Measurements from ENCODE around the gene VWF.
"Not testable (repeated sequence)": the region's sequence is repeated elsewhere in the genome, so short reads cannot be mapped to it uniquely, and the experiment has no call there.

Gene VWF

DNA sequence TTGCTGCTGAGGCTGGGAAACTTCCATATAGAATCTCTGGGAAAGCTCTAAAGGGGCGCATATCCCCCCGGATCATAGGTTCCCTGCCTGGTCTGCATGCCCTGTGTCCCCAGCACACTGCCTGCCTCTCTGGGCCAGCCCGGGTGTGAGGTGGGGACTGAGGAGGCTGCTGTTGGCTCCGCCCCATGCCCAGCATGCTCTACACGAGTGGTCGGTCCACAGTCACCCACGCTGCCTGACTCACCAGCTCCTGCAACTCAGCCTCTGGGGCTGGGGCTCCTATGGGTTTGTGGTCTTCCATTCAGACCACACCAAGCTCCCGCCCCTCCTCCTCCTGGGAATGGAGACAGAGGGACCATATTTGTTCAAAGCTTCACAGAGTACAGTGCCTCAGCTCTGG is 90.9 kb downstream of the VWF start:
- DNase-seq (ENCODE audit: low spot score): no peak

DNA sequence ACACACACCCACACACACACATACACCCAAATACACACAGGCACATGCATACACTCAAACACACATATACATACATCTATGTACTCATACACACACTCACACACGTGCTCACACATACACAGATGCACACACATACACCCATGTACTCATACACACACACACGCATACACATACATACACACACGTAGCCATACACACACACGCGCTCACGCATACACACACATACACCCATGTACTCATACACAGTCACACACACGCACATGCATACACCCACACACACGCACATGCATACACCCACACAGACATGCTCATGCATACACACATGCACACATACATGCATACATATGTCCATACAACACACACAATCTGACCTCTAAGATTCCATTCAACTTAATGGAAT is 91.7 kb downstream of the VWF start:
- no peak for DNase-seq (ENCODE audit: low spot score)

DNA sequence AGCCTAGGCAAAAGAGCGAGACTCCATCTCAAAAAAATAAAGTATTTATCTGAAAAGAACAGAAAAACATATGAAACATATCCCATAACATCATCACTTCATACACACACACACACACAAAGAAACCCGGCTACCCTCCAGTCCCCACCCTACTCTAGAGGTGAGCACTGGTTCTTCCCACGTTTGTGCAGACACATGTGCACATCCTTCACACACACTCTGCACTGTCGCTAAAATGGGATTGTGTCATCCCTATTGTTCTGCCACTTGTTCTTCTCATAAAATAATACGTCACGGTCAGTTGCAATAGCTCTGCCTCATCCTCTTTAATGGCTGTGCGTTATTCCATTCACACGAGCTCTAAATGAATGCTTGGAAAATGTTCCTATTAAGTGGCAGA is 93.5 kb downstream of the VWF start:
- DNase-seq (ENCODE audit: low spot score): no peak

DNA sequence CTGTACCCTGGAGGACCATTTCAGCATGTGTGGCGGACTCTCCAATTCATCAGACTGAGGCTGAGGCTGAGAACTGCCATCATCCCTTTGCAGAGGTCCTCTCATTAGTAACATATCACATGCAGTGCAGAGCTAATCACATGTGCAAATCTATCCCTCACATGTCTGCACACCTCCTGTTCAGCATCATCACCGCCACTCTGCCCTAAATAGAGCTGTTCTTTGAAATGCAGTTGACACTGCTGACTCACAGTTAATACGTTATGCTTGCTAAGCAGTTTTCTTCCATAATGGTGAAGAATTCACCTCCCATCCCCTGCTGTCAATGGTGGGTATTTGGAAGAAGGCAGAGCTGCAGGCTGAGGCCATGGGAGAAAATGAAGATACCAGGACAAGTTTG is 94.4 kb downstream of the VWF start:
- DNase-seq (ENCODE audit: low spot score): no peak

DNA sequence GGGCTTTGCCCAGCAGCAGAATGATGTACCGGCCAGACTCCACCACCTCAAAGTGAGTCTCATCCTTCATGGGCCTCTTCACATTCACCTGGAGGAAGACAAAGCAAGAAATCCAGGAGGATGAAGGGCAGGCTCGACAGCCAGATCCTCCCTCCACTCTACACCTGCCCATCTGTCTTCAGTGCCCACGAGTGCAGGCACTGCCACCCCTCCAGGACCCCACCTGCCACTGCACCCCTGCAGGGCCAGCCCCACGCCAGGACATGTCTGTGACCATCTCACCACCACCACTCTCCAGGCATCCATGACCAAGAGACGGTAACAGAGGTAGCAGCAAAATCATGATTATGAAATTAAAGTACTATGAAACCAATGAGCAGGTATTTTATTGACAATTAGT is 95.1 kb downstream of the VWF start:
- no peak for DNase-seq (ENCODE audit: low spot score)

DNA sequence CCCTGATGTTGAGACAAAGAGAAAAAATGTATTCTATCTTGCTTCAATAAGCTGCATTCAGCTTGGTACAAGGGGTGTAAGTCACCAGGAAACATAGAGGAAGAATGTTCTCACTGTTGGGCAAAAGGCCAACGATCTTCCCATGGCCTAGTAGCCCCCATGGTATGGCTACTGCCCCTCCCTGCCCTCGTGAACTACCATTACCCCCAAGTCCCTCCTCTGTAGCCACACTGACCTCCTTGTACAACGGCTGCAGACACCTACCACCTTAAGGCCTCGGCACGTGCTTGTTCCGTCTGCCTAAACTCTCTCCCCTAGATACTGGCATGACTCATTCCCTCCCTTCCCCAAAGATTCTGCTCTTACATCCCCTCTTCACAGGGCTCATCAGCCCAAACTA is 97.5 kb downstream of the VWF start:
- no peak for DNase-seq (ENCODE audit: low spot score)

DNA sequence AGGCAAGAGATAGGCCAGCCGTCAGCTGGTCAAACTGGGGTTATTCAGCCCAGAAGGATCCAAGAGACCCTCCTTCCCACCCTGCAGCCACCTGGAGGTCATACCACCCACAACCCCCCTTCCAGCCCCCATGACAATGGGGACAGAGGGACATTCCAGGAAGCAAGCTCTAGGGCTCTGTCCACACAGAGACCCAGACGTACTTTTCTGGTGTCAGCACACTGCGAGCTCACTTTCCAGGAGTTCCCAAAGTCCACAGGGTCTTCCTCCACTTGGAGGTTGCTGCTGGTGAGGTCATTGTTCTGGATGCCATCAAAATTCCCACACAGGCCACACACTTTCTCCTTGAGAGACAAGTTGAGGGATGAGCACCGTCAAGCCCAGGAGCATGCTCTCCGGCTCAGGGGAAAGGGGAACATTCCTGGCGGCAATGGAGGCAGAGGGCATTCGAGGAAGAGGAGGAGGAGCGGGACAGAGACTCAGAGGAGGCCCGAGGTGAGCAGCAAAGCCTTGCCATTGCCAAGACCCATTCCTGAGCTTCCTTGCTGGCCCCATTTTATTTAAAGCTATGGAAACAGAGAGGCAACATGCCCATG is 98.7 kb downstream of the VWF start:
- not testable (repeated sequence) for DNase-seq (ENCODE audit: low spot score)

DNA sequence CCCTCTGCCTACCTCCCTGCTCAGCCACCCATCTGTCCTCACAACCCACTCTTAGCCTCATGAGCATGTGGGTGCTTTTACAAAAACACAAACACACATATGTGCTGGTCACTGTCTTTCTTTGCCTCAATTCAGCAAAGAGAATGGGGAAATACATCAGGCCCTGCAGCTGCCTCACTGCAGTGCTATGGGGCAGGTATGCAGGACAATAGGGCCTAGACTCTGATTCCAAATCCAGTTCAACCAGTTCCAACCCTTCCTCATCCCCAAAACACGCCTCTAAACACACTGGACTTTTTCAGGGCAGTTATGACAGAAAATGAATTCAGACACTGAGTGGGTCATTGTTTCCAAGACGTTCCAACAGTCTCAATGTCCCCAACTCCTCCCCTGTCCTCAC is 100.4 kb downstream of the VWF start:
- not testable (repeated sequence) for DNase-seq (ENCODE audit: low spot score)

DNA sequence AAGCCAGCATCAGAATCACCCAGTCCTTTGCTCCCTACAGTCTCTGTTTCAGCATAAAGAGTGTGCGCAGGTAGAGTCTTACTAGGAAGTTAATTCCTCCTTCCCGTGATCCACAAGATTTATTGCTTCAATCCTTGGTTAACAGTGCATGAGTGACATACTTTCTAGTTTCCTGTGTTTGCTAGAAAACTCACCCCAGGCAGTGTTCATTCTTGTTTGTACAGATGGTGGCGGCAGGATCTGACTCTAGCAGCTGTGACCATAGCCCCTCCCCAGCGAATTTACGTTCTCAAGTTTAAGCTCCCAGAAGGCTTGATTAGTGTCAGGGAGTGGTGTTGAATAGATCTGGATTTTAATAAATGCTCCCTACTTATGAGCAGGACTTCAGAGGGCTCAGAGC is 103.5 kb downstream of the VWF start:
- DNase-seq (ENCODE audit: low spot score): no peak

DNA sequence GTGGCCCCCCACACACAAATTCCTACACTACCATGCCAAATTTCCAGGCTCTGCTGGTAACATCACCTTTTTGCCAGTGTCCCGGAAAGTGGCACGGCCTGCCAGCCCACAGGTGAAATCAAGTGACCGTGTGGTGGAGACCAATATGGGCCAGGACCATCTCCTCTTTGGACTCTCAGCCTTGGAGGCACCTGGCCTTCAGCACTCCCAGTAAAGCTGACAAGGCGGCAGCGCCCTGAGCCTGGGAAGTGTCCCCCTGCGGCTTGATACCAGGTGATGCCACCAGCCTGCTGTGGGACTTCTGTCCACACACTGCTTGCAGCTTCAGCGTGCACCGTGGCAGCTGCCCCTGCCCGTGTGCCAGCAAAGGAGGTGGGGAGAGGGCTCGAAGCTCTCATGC is 104.0 kb downstream of the VWF start:
- not testable (repeated sequence) for DNase-seq (ENCODE audit: low spot score)

DNA sequence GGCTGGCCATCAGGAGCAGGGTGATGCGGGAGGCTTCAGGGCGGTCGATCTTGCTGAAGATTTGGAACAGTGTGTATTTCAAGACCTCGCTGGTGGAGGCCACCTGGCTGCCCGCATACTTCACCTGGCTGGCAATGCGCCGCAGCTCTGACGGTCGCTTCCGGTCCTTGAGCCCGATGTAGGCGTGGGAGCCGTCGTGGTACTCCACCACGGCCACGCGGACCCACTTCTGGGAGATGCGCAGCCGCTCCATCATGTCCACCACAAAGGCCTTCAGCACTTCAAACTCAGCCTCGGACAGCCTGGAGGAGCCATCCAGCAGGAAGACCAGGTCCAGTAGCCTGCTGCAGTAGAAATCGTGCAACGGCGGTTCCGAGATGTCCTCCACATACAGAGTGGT is 105.2 kb downstream of the VWF start:
- DNase-seq (ENCODE audit: low spot score): not testable (repeated sequence)

DNA sequence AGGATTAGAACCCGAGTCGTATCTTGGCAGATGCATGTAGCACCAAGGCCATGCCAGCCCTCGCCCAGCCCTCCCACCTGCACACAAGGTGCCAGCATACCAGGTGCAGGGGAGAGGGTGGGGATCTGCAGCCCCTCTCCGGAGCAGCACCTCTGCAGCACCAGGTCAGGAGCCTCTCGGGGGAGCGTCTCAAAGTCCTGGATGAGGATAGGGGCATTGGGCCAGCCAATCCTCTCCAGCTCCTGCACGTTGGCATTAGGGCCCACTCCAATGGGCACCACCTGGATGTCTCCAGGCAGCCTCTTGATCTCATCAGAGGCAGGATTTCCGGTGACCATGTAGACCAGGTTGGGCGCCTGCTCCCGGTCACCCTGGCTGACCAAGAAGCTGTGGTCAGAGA is 106.2 kb downstream of the VWF start:
- DNase-seq (ENCODE audit: low spot score): no peak

DNA sequence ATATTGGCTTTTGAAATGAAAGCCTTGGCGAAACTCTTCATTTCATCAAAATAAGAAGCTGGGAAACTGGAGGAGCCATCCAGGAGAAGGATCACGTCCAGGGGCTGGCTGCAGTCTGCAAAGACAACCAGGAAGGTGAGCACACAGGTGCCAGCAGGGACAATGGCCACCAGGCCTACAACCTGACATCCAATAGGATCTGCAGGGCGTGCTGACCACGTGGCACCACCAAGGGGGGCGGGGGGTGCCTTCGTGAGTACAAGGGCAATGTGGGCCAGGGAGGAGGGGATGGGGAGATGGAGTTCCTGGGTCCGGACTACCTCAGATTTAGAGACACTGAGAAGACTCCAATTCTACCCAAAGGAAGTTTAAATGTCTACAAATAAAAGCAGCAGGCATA is 107.7 kb downstream of the VWF start:
- DNase-seq (ENCODE audit: low spot score): no peak

DNA sequence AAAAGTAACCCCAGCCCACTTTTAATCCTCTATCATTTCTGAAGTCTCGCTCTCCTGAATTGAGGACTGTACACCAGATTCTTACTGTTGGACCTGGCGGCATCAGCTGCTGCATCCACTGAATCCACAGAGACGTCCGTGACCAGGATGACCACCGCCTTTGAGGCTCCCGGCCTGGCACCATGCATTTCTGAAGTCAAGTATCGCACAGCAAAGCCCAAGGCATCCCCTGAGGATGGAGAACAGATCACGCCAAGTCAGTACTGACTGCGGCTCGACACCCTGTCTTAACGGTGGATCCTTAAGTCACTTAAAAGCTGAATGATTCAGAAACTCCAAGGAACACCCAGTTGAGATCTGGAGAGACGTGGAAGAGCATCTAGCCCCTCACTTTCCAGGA is 108.5 kb downstream of the VWF start:
- DNase-seq (ENCODE audit: low spot score): not testable (repeated sequence)

DNA sequence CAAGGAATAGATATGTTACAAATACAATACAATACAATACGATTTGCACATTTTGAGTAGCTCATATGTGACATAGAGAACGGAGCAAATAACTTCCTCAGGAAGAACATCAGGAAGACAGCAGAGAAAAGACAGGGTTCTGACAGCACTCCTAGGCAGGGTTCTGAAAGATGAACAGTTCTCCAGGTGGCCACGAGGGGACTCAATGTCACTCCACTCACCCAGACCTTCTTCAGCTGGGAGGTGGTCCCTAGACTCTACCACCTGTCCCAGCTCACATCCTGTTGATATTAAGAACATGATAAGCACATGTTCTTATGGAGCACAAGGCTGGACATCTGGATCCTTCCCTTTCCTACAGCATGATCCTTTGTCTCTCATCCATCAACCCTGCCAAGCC is 109.2 kb downstream of the VWF start:
- not testable (repeated sequence) for DNase-seq (ENCODE audit: low spot score)

DNA sequence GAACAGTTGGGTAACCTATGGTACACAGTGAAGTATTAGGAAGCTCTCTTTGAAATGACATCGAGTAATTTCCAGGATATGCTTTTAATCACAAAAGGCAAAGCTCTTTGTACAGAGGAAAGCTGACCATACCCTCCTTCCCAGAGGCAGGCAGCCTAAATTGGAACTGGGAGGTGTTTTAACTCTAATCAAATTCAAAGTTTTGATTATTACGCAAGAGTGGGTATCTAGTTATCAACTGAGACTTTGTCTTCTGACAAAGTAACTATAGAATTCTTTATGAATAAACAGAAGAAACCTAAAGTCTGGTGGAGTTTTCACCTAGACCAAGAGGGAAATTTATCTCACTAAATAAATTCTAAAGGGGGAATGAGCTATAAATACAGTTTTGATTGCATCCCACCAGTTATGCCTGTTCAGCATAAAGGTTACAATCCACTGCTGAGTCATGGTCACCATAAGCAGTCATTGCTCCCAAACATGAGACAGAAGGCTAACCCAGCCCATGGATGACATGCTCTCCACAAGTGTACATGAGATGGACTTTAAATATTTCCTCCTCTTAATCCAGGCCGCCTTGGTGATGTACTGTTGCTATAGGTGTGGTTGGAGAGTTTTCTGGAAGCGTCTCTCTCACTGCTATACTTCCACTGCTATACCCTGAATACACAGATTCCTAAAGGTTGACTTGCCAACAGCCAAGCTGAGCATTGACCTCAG is 113.7 kb downstream of the VWF start:
- DNase-seq (ENCODE audit: low spot score): not testable (repeated sequence)

DNA sequence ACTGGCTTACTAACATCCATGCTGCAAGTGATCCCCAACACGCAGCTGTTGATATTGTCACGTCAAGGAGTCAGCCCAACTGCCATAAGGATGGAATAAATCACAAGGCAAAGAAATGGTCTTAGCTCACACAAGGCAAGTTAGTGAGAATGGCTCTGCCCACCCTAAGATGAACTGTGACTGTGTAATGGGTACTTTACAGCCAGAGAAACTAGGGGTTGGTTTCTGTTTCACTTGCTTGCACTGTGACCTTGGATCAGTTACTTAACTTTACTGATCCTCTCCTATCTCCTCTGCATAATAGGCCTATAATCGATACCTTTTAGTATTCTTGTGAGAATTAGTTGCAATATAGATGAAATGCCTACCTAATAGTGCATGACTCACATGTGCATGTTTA is 127.2 kb downstream of the VWF start:
- DNase-seq (ENCODE audit: low spot score): no peak

DNA sequence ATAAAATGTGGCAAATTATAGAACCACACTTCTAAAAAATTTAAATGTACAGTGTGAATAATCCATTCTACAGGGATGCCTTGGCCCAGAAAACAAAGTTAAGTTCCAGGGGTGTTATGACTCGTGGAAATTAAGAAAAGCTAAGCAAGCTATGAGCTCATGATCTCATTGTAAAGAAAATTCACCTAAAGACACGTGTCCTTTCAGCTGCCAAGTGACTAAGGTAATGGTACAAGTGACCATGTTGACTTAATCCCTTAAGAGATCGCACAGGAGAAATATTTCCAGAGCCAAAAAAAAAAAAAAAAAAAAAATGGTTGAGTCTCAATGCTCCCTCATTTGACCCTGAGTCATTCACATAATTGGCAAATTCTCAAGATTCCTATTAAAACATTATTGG is 128.0 kb downstream of the VWF start:
- no peak for DNase-seq (ENCODE audit: low spot score)

DNA sequence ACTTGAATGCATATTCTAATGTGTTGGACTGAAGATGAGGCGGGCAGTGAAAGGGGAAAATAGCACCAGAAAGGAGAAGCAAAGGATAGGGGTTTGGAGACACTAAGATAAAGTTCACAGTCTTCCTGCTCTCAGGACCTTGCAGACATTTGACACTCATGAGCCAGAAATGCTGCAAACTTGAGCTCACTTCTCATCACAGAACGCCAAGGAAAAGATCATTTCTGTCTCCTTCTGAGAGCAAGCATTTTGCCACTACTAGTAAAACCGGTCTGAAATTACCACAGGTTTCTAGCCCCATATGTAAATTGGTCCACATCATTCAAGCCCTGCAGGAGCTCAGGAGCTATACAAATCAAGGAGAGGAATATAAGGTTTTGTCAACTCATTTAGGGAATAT is 134.8 kb downstream of the VWF start:
- DNase-seq (ENCODE audit: low spot score): no peak

DNA sequence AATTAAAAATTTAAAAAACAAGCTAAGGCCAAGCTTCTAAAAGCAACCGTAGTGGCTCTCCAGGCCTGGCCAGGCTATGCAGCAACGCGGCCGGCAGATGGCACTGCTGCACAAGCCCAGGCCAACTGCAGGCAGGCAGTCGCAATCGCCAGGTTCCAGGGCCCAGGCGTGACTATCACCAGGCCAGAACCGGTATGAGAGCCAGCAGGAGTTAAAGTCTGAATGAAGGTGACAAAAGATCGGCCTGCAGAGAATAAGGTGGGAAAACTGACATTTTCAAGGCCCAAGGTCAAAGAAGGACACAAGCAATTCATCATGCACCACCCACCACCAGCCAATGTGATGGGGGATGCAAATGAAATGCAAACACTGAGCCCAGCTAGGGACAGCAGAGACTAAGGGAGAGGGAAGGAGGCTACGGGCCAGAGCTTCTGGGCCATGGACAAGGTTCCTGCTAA is 135.8 kb downstream of the VWF start:
- peak; percentile 58 for DNase-seq (ENCODE audit: low spot score)

DNA sequence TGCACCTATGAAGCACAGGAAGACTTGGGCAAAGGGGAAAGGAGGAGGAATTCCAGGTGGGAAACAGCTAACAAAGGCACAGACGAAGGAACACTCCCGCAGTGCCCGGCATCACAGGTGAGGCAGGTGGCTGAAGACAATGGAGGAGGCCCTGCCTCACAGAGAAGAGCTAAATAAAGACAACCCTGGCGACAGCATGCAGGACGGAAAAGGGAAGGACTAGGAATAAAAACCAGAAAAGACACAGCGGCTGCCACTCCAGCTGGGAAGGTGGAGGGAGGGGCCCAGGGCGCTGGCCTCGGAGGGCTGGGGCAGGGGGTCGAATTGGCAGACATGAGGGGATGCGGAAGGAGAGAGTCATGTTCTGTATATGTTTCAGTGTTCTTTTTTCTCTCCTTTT is 136.4 kb downstream of the VWF start:
- DNase-seq (ENCODE audit: low spot score): no peak

DNA sequence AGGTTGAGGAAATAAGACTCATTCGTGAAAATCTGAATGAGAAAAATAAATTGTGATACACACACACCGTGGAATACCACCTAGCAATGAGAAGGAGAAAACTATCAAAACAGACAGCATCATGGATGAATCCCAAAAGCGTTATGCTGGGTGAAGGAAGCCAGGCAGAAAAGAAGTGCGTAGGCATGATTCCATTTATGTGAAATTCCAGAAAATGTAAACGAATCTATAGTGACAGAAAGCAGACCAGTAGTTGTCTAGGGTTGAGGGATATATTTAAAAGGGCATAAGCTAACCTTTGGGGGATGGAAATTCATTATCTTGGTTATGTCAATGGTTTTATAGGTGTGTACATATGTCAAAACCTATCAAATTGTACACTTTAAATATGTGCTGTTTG is 136.9 kb downstream of the VWF start:
- no peak for DNase-seq (ENCODE audit: low spot score)

DNA sequence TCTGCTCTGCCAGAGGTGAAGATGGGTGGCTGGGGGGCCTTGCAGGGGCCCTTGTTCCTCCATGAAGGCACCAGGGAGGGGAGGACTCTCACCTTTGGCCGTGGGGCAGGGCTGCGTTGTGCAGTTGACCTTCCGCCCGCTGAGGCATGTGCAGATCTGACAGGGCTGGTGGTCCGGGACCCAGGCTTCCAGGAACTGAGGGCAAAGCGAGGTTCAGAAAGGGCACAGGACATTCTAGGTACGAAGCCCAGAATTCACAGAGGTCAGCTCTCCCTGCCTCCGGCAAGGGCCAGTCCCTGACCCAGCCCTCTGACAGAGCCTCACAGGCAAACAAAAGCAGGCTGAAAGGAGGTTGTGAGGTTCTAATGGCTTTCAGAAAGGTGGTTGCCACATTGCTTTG is 139.0 kb downstream of the VWF start:
- no peak for DNase-seq (ENCODE audit: low spot score)

DNA sequence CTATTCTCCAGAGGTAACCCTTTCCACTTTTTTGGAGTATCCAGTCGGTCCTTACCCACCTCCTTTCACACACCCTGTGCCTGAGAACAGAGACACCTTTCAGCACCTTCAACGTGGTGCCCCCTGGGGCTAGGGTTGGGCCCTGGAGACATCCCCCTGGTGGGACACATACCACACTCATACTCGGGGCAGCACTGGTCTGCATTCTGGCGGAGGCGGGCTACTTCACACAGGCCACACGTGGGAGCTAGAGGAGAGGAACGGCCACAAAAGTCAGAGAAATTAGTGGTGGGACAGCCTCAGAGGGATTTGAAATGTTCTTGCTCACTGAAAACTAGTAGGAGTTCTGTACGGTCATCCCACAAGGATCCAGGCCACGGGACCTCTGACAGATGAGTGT is 139.6 kb downstream of the VWF start:
- no peak for DNase-seq (ENCODE audit: low spot score)

All from HuH-7.5 (cell line).